K562 (cell line): ENCODE measurements around the gene DCST1. TPM values are rescaled to one million over a fixed set of nuclear protein-coding genes. Genes with fewer than 3 reads are reported as not detected.

Source experiments
- CBFA2T2 ChIP-seq: fragments of 450-650 bp; conservative IDR thresholded peaks from 2 replicates; pipeline ENCODE4 v1.6.1; 2017; ENCODE audit warnings: mild to moderate bottlenecking
- CBX3 ChIP-seq, 2 experiments: IDR thresholded peaks; 1 replicate in 1 of 2; 2 replicates in 1 of 2; pipeline ENCODE4 v1.6.1; 2012; ENCODE audit warnings: inconsistent platforms in 2 of 2, low read length in 2 of 2, borderline replicate concordance in 1 of 2, control low read depth in 1 of 2
- CEBPZ ChIP-seq: fragments of 150-350 bp; IDR thresholded peaks from 2 replicates; pipeline ENCODE4 v1.6.1; 2014; ENCODE audit warnings: low read depth, mild to moderate bottlenecking, low read length, borderline replicate concordance
- ELK1 ChIP-seq: sonication (generic); formaldehyde crosslinking; IDR thresholded peaks from 2 replicates; pipeline ENCODE4 v1.8.1; 2022; ENCODE audit warnings: missing genetic modification reagents
- JUND ChIP-seq, 2 experiments: IDR thresholded peaks; 2 replicates in 1 of 2; 3 replicates in 1 of 2; pipeline ENCODE4 v1.6.1; 2011; ENCODE audit warnings: borderline replicate concordance in 2 of 2, low read depth in 2 of 2, low read length in 2 of 2, improper control_type of control experiment in 1 of 2, missing biosample characterization in 1 of 2, missing genetic modification characterization in 1 of 2, missing genetic modification reagents in 1 of 2
- POLR3G ChIP-seq: IDR thresholded peaks from 2 replicates; pipeline ENCODE4 v1.6.1; 2011; ENCODE audit not compliant: insufficient read length, insufficient replicate concordance; ENCODE audit errors: extremely low read depth
- THAP12 ChIP-seq: fragments of 250-450 bp; sonication (Bioruptor Pico); IDR thresholded peaks from 2 replicates; pipeline ENCODE4 v1.9.0; 2021; ENCODE audit warnings: mild to moderate bottlenecking, inconsistent platforms
- ZNF280B ChIP-seq: fragments of 250-450 bp; sonication (Bioruptor Pico); IDR thresholded peaks from 2 replicates; pipeline ENCODE4 v1.5.1; 2021; ENCODE audit warnings: mild to moderate bottlenecking
- ZNF584 ChIP-seq: fragments of 200-800 bp; sonication (Bioruptor generic); IDR thresholded peaks from 2 replicates; pipeline ENCODE4 v1.6.1; 2016; ENCODE audit warnings: low read depth, mild to moderate bottlenecking, missing genetic modification characterization, missing compliant biosample characterization
- ZNF609 ChIP-seq: sonication (generic); formaldehyde crosslinking; IDR thresholded peaks from 2 replicates; pipeline ENCODE4 v1.8.1; 2023; ENCODE audit warnings: missing genetic modification reagents, mild to moderate bottlenecking, borderline replicate concordance
- polyA plus RNA-seq, 8 experiments: library from polyadenylated mRNA; depleted of rRNA in 4 of 8; stranded (reverse) in 5 of 8; unstranded in 3 of 8; fragments of >200 nt; fragmentation: Nextera tagmentation in 2 of 8; fragmentation: Illumina TruSeq in 1 of 8; extraction: Ambion mirVana in 2 of 8; extraction: Trizol in 1 of 8; gene quantifications; 2 replicates each; pipeline versions ENCODE4 v1.2.1 to v1.2.3, GENCODE V29; 2011 to 2014; ENCODE audit warnings: inconsistent platforms in 1 of 8, missing spikeins in 1 of 8
- total RNA-seq, 7 experiments: library from RNA; depleted of rRNA in 6 of 7; stranded (reverse); fragments of >200 nt in 6 of 7; fragmentation: Illumina TruSeq in 2 of 7; extraction: Trizol in 2 of 7; gene quantifications; 2 replicates each; pipeline versions ENCODE4 v1.2.1 to v1.2.3, GENCODE V29; 2011 to 2021; ENCODE audit warnings: low replicate concordance in 1 of 7

The DCST1 gene
- total and polyA plus RNA-seq, 9 of the 15 experiments (the other 6 are each of a cell fraction or from before 2014, with no cell fraction given) = not detected

- TF ChIP-seq CBX3 (IDR thresholded peaks at IDR 0.05; ENCODE audit: borderline replicate concordance in 1 of 2, low read length in 2 of 2) (no peak), ELK1 (no peak), POLR3G (no peak), JUND (IDR thresholded peaks at IDR 0.05; ENCODE audit: borderline replicate concordance, low read depth, low read length) (peak; percentile 87), JUND (tag; IDR thresholded peaks at IDR 0.05; ENCODE audit: borderline replicate concordance, low read depth, low read length) (peak; percentile 84; the same call in 1 of the 3 replicates), ZNF280B (CRISPR knock-in tag) (no peak), ZNF584 (no peak), ZNF609 (CRISPR knock-in tag) (no peak), CEBPZ (no peak), THAP12 (no peak; the same call in 1 of the 2 replicates), CBFA2T2 (no peak)
Observed at GRCh38 chr1:155000726-155001424, 32.7 kb upstream of the DCST1 start (continued).
